Hepatocyte (in vitro differentiated cells): Measurements from ENCODE around the gene ZNF705A. TPM values are rescaled to one million over a fixed set of nuclear protein-coding genes. Genes with fewer than 3 reads are reported as not detected.

ENCODE experiments used
- polyA plus RNA-seq: library from polyadenylated mRNA; unstranded; fragments of >200 nt; fragmentation: Nextera tagmentation; extraction: Ambion mirVana; gene quantifications from 2 replicates; pipeline ENCODE4 v1.2.1, GENCODE V29; 2016
- total RNA-seq: library from RNA; depleted of rRNA; stranded (reverse); fragments of >200 nt; gene quantifications from 2 replicates; pipeline ENCODE4 v1.2.3, GENCODE V29; 2014

The ZNF705A gene
- total and polyA plus RNA-seq, 2 experiments from 2014 or later: not detected

Other genes starting within 250 kb of the ZNF705A start
- 76.3 and 98.2 TPM in 2 replicates for gene SLC2A3, start 220.8 kb upstream of the ZNF705A start, total RNA-seq
- 65.3 and 111 TPM in 2 replicates for gene SLC2A3, start 220.8 kb upstream of the ZNF705A start, polyA plus RNA-seq
- gene FOXJ2, start 124.3 kb upstream of the ZNF705A start, total RNA-seq: 7.1 and 10.0 TPM in 2 replicates
- 14.6 and 19.0 TPM in 2 replicates for gene FOXJ2, start 124.3 kb upstream of the ZNF705A start, polyA plus RNA-seq
- gene C3AR1, start 90.7 kb upstream of the ZNF705A start, total RNA-seq: 1.2 and 2.1 TPM in 2 replicates
- 4.1 and 5.9 TPM in 2 replicates for gene C3AR1, start 90.7 kb upstream of the ZNF705A start, polyA plus RNA-seq
- 32.6 and 36.8 TPM in 2 replicates for gene NECAP1, start 74.7 kb upstream of the ZNF705A start, total RNA-seq
- 24.0 and 24.1 TPM in 2 replicates for gene NECAP1, start 74.7 kb upstream of the ZNF705A start, polyA plus RNA-seq
- not detected in 2 replicates for gene CLEC4A, start 33.4 kb upstream of the ZNF705A start, total RNA-seq
- gene CLEC4A, start 33.4 kb upstream of the ZNF705A start, polyA plus RNA-seq: 0.58 and 1.0 TPM in 2 replicates
- gene FAM90A1, start 70.6 kb downstream of the ZNF705A start, total RNA-seq: not detected in 2 replicates
- gene FAM90A1, start 70.6 kb downstream of the ZNF705A start, polyA plus RNA-seq: 0.09 TPM in 1 of 2 replicates, not detected in the other